ENCODE measurements around the gene ZDHHC1.
"Not testable (repeated sequence)": the region's sequence is repeated elsewhere in the genome, so short reads cannot be mapped to it uniquely, and the experiment has no call there.

ZDHHC1 gene

DNA sequence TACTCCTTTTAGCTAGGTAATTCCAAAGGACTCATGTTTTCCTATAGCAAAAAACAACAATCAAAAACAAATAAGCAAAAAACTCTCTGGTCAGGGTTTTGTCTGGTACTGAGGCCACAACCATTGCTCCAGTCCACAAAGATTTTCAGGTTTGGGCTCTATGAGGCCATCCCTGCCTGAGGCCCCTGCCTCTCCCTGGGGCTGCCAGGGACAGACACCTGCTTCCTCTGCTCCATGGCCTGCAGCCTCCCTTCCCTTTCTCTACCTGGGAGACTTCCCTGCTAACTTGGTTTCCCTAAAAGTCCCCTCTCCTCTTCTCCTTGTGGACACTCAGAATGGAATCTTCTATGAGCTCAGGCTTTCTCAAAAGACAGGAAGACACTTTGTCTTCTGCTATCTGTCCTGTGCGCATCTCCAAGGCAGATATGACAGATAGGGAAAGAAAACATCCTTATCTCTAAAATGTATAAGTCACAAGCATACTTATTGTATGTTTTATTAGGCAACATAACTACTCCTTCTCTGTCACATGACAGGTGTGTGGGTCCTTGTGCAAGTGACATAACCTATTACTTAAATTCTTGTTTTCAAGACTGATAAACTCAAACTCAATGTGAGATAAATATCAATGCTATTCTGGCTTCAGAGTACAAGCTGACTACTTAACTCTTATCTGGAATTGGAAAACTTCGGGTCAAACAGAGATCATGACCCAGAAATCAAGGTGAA lies 1.2 kb upstream of the ZDHHC1 start:
- TF ChIP-seq, protein P1, sequence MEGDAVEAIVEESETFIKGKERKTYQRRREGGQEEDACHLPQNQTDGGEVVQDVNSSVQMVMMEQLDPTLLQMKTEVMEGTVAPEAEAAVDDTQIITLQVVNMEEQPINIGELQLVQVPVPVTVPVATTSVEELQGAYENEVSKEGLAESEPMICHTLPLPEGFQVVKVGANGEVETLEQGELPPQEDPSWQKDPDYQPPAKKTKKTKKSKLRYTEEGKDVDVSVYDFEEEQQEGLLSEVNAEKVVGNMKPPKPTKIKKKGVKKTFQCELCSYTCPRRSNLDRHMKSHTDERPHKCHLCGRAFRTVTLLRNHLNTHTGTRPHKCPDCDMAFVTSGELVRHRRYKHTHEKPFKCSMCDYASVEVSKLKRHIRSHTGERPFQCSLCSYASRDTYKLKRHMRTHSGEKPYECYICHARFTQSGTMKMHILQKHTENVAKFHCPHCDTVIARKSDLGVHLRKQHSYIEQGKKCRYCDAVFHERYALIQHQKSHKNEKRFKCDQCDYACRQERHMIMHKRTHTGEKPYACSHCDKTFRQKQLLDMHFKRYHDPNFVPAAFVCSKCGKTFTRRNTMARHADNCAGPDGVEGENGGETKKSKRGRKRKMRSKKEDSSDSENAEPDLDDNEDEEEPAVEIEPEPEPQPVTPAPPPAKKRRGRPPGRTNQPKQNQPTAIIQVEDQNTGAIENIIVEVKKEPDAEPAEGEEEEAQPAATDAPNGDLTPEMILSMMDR (IDR thresholded peaks at IDR 0.05; ENCODE audit: control insufficient read depth, insufficient read depth, low read depth, low read length, missing control alignments) = no peak
- DNase-seq (ENCODE audit: low read depth) = no peak
- H3K4me3 ChIP-seq (ENCODE audit: control insufficient read depth, low read depth, low read length) = no peak overlapping the region

DNA sequence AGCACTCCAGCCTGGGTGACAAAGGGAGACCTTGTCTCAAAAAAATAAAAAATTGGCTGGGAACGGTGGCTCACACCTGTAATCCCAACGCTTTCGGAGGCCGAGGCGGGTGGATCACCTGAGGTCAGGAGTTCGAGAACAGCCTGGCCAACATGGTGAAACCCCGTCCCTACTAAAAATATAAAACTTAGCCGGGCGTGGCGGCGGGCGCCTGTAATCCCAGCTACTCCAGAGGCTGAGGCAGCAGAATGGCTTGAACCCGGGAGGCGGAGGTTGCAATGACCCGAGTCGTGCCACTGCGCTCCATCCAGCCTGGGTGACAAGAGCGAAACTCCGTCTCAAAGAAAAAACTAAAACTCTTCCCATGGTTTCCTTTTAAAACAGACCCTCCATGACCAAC lies 856 bp downstream of the ZDHHC1 start:
- not testable (repeated sequence) for DNase-seq (ENCODE audit: low read depth)
- peak overlapping the region; percentile 50 for H3K4me3 ChIP-seq (ENCODE audit: control insufficient read depth, low read depth, low read length)

DNA sequence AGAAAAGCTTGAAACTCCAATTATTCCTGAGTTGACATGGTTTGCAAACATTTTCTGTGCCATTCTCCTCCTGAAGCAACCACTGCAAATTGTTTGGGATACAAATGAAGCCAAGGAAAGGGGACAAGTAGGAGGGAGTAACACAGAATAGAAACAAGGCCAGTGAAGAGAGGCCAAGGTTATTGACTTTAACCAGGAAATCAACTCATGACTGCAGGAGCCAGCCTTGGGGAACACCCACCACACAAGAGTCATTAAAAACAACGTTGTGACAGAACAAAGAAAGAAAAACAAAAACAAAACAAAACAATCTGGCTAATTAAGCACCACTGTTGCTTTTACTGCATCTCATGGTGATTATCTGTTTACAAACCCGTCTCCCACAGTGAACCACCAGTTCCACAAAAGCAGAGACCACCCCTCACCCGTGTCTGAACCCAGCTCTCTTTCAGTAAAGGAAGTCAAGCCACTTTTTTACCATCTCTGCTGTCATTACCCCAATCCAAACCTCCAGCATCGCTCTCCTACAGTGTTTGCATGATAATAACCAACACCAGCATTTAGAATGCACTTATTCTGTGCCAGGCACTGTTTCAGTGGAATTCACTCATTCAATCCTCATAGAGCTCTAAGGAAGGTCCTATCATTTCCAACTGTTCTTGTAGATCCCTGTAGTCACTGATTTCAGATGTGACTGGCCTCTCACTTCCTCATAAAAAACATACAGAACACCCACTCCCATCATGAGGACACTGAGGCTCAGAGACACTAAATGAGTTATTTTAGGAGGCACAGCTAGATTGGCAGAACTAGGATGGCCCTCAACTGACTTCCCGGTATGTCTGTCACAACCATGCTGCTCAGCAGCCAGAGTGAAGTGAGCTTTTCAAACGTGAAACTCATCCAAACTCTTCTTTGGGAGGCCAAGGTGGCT lies 2.0 kb downstream of the ZDHHC1 start:
- TF ChIP-seq, protein P1 (IDR thresholded peaks at IDR 0.05; ENCODE audit: control insufficient read depth, insufficient read depth, low read depth, low read length, missing control alignments) = no peak
- H3K4me3 ChIP-seq (ENCODE audit: control insufficient read depth, low read depth, low read length) = no peak overlapping the region
- no peak for DNase-seq (ENCODE audit: low read depth)

DNA sequence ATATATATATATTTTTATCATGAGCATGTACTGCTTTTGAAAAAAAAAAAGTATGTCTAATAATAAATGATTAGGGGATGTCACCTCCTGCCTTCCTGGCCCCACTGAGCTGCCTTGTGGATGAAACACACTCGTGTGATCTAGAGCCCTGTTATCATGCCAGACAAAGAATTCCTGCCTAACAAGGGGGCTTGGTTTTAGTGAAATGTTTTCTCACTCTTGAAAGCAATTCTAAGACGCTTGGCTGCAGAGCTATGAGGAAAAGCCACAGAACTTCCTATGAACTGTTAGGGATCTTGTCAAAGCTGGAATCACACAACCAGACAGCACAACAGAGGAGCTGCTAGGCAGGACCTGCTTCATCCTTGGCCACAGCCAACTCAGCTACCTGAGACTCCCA lies 4.0 kb downstream of the ZDHHC1 start:
- TF ChIP-seq, protein P1 (IDR thresholded peaks at IDR 0.05; ENCODE audit: control insufficient read depth, insufficient read depth, low read depth, low read length, missing control alignments) = no peak
- no peak for DNase-seq (ENCODE audit: low read depth)
- no peak overlapping the region for H3K4me3 ChIP-seq (ENCODE audit: control insufficient read depth, low read depth, low read length)

DNA sequence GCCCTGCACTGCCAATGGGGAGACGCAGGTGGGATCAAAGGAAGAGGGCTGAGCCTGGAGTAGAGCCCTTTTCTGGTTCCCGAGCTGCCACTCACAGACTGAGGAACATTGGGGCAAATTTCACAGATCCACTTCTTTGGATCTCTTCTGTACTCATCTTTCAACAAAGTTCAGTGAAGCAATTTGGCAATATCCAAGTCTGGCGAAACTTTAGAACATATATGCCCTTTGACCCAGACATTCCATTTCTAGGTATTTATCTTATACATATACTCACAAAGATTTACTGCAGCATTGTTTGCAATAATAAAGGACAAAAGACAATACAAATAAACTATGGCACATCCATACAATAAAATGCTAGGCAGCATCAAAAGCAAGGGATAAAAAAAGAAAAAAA lies 4.9 kb downstream of the ZDHHC1 start:
- DNase-seq (ENCODE audit: low read depth) = no peak
- H3K4me3 ChIP-seq (ENCODE audit: control insufficient read depth, low read depth, low read length) = no peak overlapping the region
- TF ChIP-seq, protein P1 (IDR thresholded peaks at IDR 0.05; ENCODE audit: control insufficient read depth, insufficient read depth, low read depth, low read length, missing control alignments) = no peak

DNA sequence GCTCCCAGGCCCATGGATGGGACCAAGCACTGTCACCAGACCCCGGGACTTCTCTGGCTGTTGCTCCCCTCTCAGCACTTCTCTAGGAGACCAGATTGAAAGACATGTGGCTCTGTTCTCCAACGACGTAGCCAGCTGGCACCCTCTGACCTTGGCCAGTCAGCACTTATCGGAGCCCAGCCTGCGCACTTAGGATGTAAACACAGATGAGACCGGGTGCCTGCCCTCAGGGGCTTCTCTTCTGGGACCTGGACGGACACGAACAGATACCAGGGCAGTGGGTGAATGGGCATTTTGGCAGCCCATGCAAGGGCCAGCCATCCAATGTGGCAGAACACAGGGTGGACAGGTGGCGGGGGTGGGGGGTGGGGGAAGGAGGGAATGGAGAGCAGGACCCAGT lies 6.6 kb downstream of the ZDHHC1 start:
- DNase-seq (ENCODE audit: low read depth) = no peak
- H3K4me3 ChIP-seq (ENCODE audit: control insufficient read depth, low read depth, low read length) = no peak overlapping the region
- TF ChIP-seq, protein P1 (IDR thresholded peaks at IDR 0.05; ENCODE audit: control insufficient read depth, insufficient read depth, low read depth, low read length, missing control alignments) = no peak

All from AG09309 (cell line).